ENCODE data around the gene NMRAL1. TPM values are rescaled to one million over a fixed set of nuclear protein-coding genes. Genes with fewer than 3 reads are reported as not detected.

The NMRAL1 gene
- total RNA-seq, 2 donors from 2014 or later: 56.9 to 75.2 TPM

GRCh38 chr16:4500272-4500671, 25.8 kb upstream of the NMRAL1 start:
- Mint-ChIP-seq H3K27ac (no peak overlapping the region), H3K36me3 (ENCODE audit: low read depth) (no peaks in the 10 kb centered on the region), H3K9me3 (no peaks in the 10 kb centered on the region), H3K4me1 (peaks cover 43% of the 10 kb centered on the region), H3K4me3 (no peak overlapping the region), H3K27me3 (ENCODE audit: insufficient read depth) (no peaks in the 10 kb centered on the region)
- Histone ChIP-seq H3K27me3 (ENCODE audit: control insufficient read depth, insufficient read depth, low read length, poor library complexity, severe bottlenecking) (no peaks in the 10 kb centered on the region), H3K9ac (ENCODE audit: extremely low read depth, low read length, poor library complexity, severe bottlenecking) (no peak overlapping the region), H3K9me3 (ENCODE audit: control insufficient read depth, low read length) (no peaks in the 10 kb centered on the region), H3K27ac (ENCODE audit: low read depth, low read length) (no peak overlapping the region), H3K4me3 (ENCODE audit: low read length) (no peak overlapping the region), H3K4me1 (ENCODE audit: control insufficient read depth, insufficient read depth, low read length) (peaks cover 19% of the 10 kb centered on the region), H3K36me3 (ENCODE audit: control insufficient read depth, insufficient read depth, low read length) (peaks cover 12% of the 10 kb centered on the region)
- 40 to 71% methylated on average over 1 to 3 of the region's 3 CpGs for WGBS, 2 experiments (ENCODE audit: insufficient coverage in 1 of 2, insufficient read length in 1 of 2)
- no peak for TF ChIP-seq CTCF (conservative IDR thresholded peaks at IDR 0.05)
- DNase-seq: no peak

- Mint-ChIP-seq H3K4me3 (no peak overlapping the region), H3K4me1 (peaks cover 43% of the 10 kb centered on the region), H3K27ac (no peak overlapping the region), H3K27me3 (ENCODE audit: insufficient read depth) (no peaks in the 10 kb centered on the region), H3K9me3 (no peaks in the 10 kb centered on the region), H3K36me3 (ENCODE audit: low read depth) (no peaks in the 10 kb centered on the region)
- no peak overlapping the region for H3K27ac ChIP-seq (ENCODE audit: low read depth, low read length)
- WGBS, 2 experiments (ENCODE audit: insufficient coverage in 1 of 2, insufficient read length in 1 of 2): 89 to 96% methylated on average over 3 to 4 of the region's 4 CpGs
- H3K36me3 ChIP-seq (ENCODE audit: control insufficient read depth, insufficient read depth, low read length): peaks cover 12% of the 10 kb centered on the region
- peaks cover 19% of the 10 kb centered on the region for H3K4me1 ChIP-seq (ENCODE audit: control insufficient read depth, insufficient read depth, low read length)
- H3K27me3 ChIP-seq (ENCODE audit: control insufficient read depth, insufficient read depth, low read length, poor library complexity, severe bottlenecking): no peaks in the 10 kb centered on the region
- H3K4me3 ChIP-seq (ENCODE audit: low read length): no peak overlapping the region
- H3K9me3 ChIP-seq (ENCODE audit: control insufficient read depth, low read length): no peaks in the 10 kb centered on the region
- no peak overlapping the region for H3K9ac ChIP-seq (ENCODE audit: extremely low read depth, low read length, poor library complexity, severe bottlenecking)
- TF ChIP-seq CTCF (conservative IDR thresholded peaks at IDR 0.05): no peak
- DNase-seq: no peak
Observed at GRCh38 chr16:4499196-4499555, 24.8 kb upstream of the NMRAL1 start.

- peaks cover 19% of the 10 kb centered on the region for H3K4me1 ChIP-seq (ENCODE audit: control insufficient read depth, insufficient read depth, low read length)
- Mint-ChIP-seq H3K27me3 (ENCODE audit: insufficient read depth) (no peaks in the 10 kb centered on the region), H3K4me3 (no peak overlapping the region), H3K9me3 (no peaks in the 10 kb centered on the region), H3K4me1 (peaks cover 43% of the 10 kb centered on the region), H3K36me3 (ENCODE audit: low read depth) (no peaks in the 10 kb centered on the region), H3K27ac (no peak overlapping the region)
- H3K9ac ChIP-seq (ENCODE audit: extremely low read depth, low read length, poor library complexity, severe bottlenecking): no peak overlapping the region
- no peaks in the 10 kb centered on the region for H3K27me3 ChIP-seq (ENCODE audit: control insufficient read depth, insufficient read depth, low read length, poor library complexity, severe bottlenecking)
- no peak for TF ChIP-seq CTCF (conservative IDR thresholded peaks at IDR 0.05)
- H3K36me3 ChIP-seq (ENCODE audit: control insufficient read depth, insufficient read depth, low read length): peaks cover 12% of the 10 kb centered on the region
- 91 to 94% methylated on average over 8 of the region's 8 CpGs for WGBS, 2 experiments (ENCODE audit: insufficient coverage in 1 of 2, insufficient read length in 1 of 2)
- no peak overlapping the region for H3K4me3 ChIP-seq (ENCODE audit: low read length)
- DNase-seq: no peak
- no peaks in the 10 kb centered on the region for H3K9me3 ChIP-seq (ENCODE audit: control insufficient read depth, low read length)
- H3K27ac ChIP-seq (ENCODE audit: low read depth, low read length): no peak overlapping the region
Observed at GRCh38 chr16:4498546-4499195, 24.2 kb upstream of the NMRAL1 start.

Measured in endodermal cell (in vitro differentiated cells).